Activated naive CD4-positive, alpha-beta T cell treated with anti-CD3 and anti-CD28 coated beads for 36 hours (primary cell): ENCODE data around the gene TFAP2B. TPM values are rescaled to one million over a fixed set of nuclear protein-coding genes. Genes with fewer than 3 reads are reported as not detected.

Experiments used
- CTCF ChIA-PET: fragments of 350-600 bp; sonication (Branson Sonifier 250); formaldehyde crosslinking; loops from one replicate; lab custom pipeline; 2021; ENCODE audit warnings: antibody characterized with exemption; lab: Charles Lee
- DNase-seq: peaks from one replicate; pipeline ENCODE4 v3.0.0-alpha.2; 2020
- H3K27ac Mint-ChIP-seq: one replicate; pipeline ENCODE4 v1.8.0; 2021; ENCODE audit warnings: mild to moderate bottlenecking, mixed read lengths
- H3K27me3 Mint-ChIP-seq: one replicate; pipeline ENCODE4 v1.8.0; 2021; ENCODE audit warnings: low read depth, mixed read lengths
- H3K36me3 Mint-ChIP-seq: one replicate; pipeline ENCODE4 v1.8.0; 2021; ENCODE audit warnings: low read depth, mixed read lengths
- H3K4me1 Mint-ChIP-seq: one replicate; pipeline ENCODE4 v1.8.0; 2021; ENCODE audit warnings: low read depth, mixed read lengths
- H3K4me3 Mint-ChIP-seq: one replicate; pipeline ENCODE4 v1.8.0; 2021; ENCODE audit warnings: mild to moderate bottlenecking, moderate library complexity, mixed read lengths
- H3K9me3 Mint-ChIP-seq: one replicate; pipeline ENCODE4 v1.8.0; 2021; ENCODE audit warnings: mixed read lengths
- intact Hi-C: fragments of 100-400 bp; cut with micrococcal nuclease; formaldehyde crosslinking; loops from one replicate; pipeline ENCODE4 v1.15.1; 2023
- total RNA-seq, 2 experiments: library from RNA; stranded (reverse); gene quantifications; one replicate each; pipeline ENCODE4 v1.2.3, GENCODE V29; 2021

TFAP2B gene
- not detected for total RNA-seq

DNA sequence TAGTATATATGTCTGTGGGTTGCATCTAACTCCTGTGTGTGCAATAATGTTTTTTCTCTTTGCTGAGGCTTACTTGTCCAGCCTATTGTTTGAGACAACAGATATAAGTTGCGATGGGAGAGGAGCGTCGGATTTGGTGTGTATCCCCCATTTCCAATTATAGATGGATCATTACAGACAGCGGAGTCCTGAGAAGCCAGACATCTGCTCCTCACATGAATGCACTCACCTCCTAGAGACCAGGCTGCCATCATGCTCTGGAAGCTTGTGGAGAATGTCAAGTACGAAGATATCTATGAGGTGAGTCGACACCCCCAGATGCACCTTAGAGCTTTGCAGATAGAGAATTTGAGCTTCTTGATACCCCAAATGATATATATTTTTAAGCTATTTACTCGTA is at the start of gene TFAP2B:
Gene TFAP2B (plus strand): TSS at position 199 of the 400 bp plus-strand sequence. CDS start 21 bp downstream, at position 220.
- intact Hi-C loops: loop anchor here (5.0 to 10.0 kb wide), 3 partner anchors 726 to 1844 kb away; no protein-coding TSS in a partner anchor
- Mint-ChIP-seq H3K9me3 (no peaks in the 10 kb centered on the region), H3K4me1 (peaks cover 18% of the 10 kb centered on the region), H3K27me3 (peaks cover 84% of the 10 kb centered on the region), H3K27ac (no peak within 1 kb of the TSS), H3K4me3 (no peak within 1 kb of the TSS), H3K36me3 (no peaks in the 10 kb centered on the region)
- CTCF ChIA-PET: no interaction called here
- DNase-seq: no peak

DNA sequence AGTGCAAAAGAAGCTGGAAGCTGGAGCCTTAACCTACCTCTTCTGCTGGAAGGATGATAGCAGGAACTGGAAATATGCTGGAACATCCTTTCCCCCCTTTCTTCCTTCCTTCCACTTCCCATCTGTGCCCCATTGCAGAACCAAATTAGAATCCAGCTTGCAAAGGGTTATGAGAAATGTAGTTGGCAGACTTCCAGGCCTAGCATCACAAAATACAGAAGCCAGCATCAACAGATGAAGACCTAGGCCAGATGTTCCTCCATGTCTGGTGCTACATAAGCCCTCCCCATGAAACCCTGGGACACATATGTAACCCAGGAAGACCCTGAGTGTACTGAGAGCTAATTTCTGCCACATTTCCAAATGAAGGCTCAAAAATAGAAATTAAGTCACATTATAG is 40.0 kb upstream of the TFAP2B start:
- Mint-ChIP-seq H3K27ac (no peak overlapping the region), H3K4me3 (no peak overlapping the region), H3K36me3 (no peaks in the 10 kb centered on the region), H3K27me3 (no peaks in the 10 kb centered on the region), H3K4me1 (no peaks in the 10 kb centered on the region), H3K9me3 (no peaks in the 10 kb centered on the region)
- intact Hi-C loops: no loop called here
- CTCF ChIA-PET: no interaction called here
- DNase-seq: no peak

- H3K4me3 Mint-ChIP-seq: no peak overlapping the region
- no peak for DNase-seq
- no peaks in the 10 kb centered on the region for H3K9me3 Mint-ChIP-seq
- no peaks in the 10 kb centered on the region for H3K27me3 Mint-ChIP-seq
- H3K4me1 Mint-ChIP-seq: no peaks in the 10 kb centered on the region
- no peaks in the 10 kb centered on the region for H3K36me3 Mint-ChIP-seq
- CTCF ChIA-PET: no interaction called here
- H3K27ac Mint-ChIP-seq: no peak overlapping the region
- intact Hi-C loops: no loop called here
These were observed 38.3 kb upstream of the TFAP2B start for GRCh38 chr6:50780382-50780781.

DNA sequence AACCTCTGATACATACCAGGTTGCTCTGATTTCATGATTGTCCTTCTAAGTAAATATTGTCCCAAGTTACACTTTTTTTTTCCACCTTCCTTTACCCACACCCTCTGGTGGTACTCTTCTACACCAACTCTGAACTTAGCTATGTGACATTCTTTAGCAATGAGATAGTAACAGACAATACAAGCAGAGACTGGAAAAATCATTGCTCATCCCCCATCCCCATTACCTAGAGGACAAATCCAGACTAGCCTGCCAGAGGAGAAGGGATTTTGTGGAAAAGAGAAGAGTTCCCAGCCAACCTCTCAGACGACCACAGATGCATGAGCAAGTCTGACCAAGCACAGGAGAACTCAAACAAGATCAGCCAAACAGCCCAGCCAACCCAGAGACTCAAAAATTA is 32.8 kb upstream of the TFAP2B start:
- Mint-ChIP-seq H3K9me3 (no peaks in the 10 kb centered on the region), H3K36me3 (no peaks in the 10 kb centered on the region), H3K4me1 (no peaks in the 10 kb centered on the region), H3K4me3 (no peak overlapping the region), H3K27me3 (no peaks in the 10 kb centered on the region), H3K27ac (no peak overlapping the region)
- CTCF ChIA-PET: no interaction called here
- no peak for DNase-seq
- intact Hi-C loops: no loop called here

- CTCF ChIA-PET: no interaction called here
- no peaks in the 10 kb centered on the region for H3K9me3 Mint-ChIP-seq
- no peaks in the 10 kb centered on the region for H3K36me3 Mint-ChIP-seq
- no peaks in the 10 kb centered on the region for H3K4me1 Mint-ChIP-seq
- H3K27me3 Mint-ChIP-seq: no peaks in the 10 kb centered on the region
- H3K4me3 Mint-ChIP-seq: no peak overlapping the region
- no peak for DNase-seq
- intact Hi-C loops: loop anchor here (1.0 to 5.0 kb wide), 2 partner anchors 190 to 663 kb away; no protein-coding TSS in a partner anchor
- H3K27ac Mint-ChIP-seq: no peak overlapping the region
These were observed 26.7 kb upstream of the TFAP2B start for GRCh38 chr6:50791900-50792508.

DNA sequence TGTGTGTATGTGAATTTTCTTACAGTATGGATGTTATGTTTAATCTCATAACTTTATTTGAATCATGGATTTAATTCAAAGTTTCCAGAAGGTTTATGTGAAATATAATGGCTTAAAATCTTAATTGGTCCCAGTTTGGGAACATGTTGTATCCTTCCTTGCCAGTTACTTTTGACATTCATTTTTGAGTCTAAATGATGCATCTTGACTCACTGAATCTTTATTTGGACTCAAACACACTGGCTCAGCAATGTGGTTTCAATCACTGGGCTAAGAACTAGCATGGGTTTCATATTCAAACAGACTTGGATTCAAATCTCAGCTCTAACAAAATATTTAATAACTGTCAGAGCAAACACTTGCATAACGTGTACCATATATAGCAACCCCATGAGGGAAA is 25.9 kb upstream of the TFAP2B start:
- Mint-ChIP-seq H3K4me3 (no peak overlapping the region), H3K36me3 (no peaks in the 10 kb centered on the region), H3K4me1 (no peaks in the 10 kb centered on the region), H3K27me3 (no peaks in the 10 kb centered on the region), H3K9me3 (no peaks in the 10 kb centered on the region), H3K27ac (no peak overlapping the region)
- intact Hi-C loops: loop anchor here (1.0 to 5.0 kb wide), 2 partner anchors 190 to 663 kb away; no protein-coding TSS in a partner anchor
- no peak for DNase-seq
- CTCF ChIA-PET: no interaction called here

DNA sequence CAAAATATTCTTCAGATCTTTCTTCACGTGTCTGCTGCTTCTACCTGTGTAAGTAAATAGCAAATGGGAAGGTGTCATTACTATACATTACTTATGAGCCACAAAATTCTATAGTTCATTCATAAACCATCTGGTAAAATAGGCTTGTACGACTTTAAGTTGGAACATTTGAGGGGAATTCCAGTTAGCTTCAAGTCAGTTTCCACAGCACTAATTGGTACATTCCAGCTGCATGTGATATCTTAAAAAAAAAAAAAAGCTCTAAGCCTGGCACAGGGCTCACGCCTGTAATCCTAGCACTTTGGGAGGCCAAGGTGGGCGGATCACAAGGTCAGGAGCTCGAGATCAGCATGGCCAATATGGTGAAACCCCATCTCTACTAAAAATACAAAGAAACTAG is 23.1 kb upstream of the TFAP2B start:
- Mint-ChIP-seq H3K27me3 (no peaks in the 10 kb centered on the region), H3K4me3 (no peak overlapping the region), H3K36me3 (no peaks in the 10 kb centered on the region), H3K9me3 (no peaks in the 10 kb centered on the region), H3K27ac (no peak overlapping the region), H3K4me1 (no peaks in the 10 kb centered on the region)
- intact Hi-C loops: no loop called here
- no peak for DNase-seq
- CTCF ChIA-PET: no interaction called here

DNA sequence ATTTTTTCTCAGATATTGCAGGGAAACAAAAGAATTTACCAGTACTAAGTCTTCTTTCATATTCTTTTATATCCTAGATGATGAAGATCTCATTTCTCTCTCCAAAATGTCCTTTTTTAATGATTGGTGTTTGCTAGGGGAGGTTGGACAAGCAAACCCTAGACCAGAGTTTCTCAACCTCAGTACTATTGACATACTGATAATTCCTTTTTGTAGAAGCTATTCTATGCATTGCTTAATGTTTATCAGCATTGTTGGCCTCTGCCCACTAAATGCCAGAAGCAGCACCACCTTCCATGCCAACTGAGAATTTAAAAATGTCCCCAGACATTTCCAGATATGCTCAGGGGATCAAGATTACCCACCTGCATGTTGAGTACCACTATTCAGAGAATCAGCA is 14.4 kb upstream of the TFAP2B start:
- intact Hi-C loops: no loop called here
- H3K9me3 Mint-ChIP-seq: peaks cover 7% of the 10 kb centered on the region
- no peak overlapping the region for H3K27ac Mint-ChIP-seq
- DNase-seq: no peak
- CTCF ChIA-PET: no interaction called here
- H3K27me3 Mint-ChIP-seq: peaks cover 2% of the 10 kb centered on the region
- no peak overlapping the region for H3K4me3 Mint-ChIP-seq
- H3K36me3 Mint-ChIP-seq: no peaks in the 10 kb centered on the region
- H3K4me1 Mint-ChIP-seq: no peaks in the 10 kb centered on the region

DNA sequence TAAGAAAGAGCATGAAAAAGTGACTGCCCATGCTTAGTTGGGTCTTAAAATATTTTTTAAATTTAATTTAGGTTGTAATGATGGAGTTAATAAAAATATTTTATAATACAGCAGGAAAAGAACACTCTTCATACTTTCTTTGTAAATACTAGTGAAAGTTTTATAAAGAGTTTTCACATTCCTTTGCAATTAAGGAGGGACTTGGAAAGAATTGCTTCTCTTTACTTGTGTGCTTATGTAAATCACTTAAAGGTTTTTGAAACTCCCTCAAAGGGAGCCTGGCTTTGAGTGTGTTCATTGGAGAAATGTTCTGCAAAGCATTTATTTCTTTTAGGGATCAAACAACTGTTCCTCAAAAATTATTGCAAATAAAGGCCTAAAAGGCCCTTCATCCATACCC is 11.6 kb upstream of the TFAP2B start:
- Mint-ChIP-seq H3K27me3 (peaks cover 7% of the 10 kb centered on the region), H3K36me3 (no peaks in the 10 kb centered on the region), H3K27ac (no peak overlapping the region), H3K4me3 (no peak overlapping the region), H3K4me1 (no peaks in the 10 kb centered on the region), H3K9me3 (peaks cover 9% of the 10 kb centered on the region)
- CTCF ChIA-PET: no interaction called here
- DNase-seq: no peak
- intact Hi-C loops: no loop called here

- Mint-ChIP-seq H3K27me3 (peaks cover 65% of the 10 kb centered on the region), H3K36me3 (no peaks in the 10 kb centered on the region), H3K4me3 (peak overlapping the region; percentile 79), H3K4me1 (peaks cover 13% of the 10 kb centered on the region), H3K27ac (no peak overlapping the region), H3K9me3 (peaks cover 2% of the 10 kb centered on the region)
- DNase-seq: no peak
- intact Hi-C loops: loop anchor here (1.0 to 10.0 kb wide), 7 partner anchors 729 to 1847 kb away; no protein-coding TSS in a partner anchor
- CTCF ChIA-PET: interaction anchor here (0.6 to 0.7 kb wide), 2 partner anchors 523 to 1592 kb away, joined by 3 to 4 read pairs; no protein-coding TSS in a partner anchor
These were observed 3.1 kb upstream of the TFAP2B start for GRCh38 chr6:50815436-50816114.

GRCh38 chr6:50816115-50816675 is 2.5 kb upstream of the TFAP2B start:
- Mint-ChIP-seq H3K9me3 (no peaks in the 10 kb centered on the region), H3K27ac (no peak overlapping the region), H3K4me1 (peaks cover 14% of the 10 kb centered on the region), H3K4me3 (peak overlapping the region; percentile 79), H3K36me3 (no peaks in the 10 kb centered on the region), H3K27me3 (peaks cover 68% of the 10 kb centered on the region)
- peak; percentile 79 for DNase-seq
- CTCF ChIA-PET: interaction anchor here (0.6 kb wide), 1 partner anchor 1592 kb away, joined by 4 read pairs; no protein-coding TSS in a partner anchor
- intact Hi-C loops: loop anchor here (1.0 to 10.0 kb wide), 7 partner anchors 729 to 1846 kb away; no protein-coding TSS in a partner anchor

DNA sequence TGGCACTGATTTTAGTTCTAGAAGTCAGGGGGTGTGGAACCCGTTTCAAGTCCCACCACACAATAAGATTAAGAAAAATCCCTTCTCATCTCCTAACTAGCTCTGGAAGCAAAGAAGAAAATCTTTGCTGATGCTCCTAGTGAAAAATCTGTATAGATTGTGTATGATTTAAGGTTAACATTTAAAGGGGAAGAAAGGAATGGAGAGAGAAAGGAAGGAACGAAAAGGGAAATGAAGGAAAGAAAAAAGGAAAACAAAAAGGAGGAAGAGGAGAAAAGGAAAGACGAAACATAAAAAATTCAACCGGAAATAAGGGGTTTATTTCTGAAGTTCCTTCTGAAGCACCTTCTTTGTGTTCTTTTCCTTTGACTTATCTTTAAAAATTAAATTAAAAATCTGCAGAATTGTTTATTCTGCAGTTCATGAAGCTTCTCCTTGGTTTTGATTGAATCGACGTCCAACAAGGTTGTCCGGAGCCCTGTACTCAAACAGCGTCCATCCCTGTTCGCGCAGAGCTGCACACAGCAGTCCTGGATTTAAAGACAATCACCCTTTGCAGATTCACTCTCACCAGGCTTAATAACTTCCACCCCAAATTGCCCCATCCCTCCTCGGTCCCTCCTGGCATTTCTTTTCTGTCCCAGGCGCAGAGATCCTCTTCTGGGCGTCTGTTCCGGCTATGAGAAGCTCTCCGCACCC is 1.6 kb upstream of the TFAP2B start:
- no peak for DNase-seq
- Mint-ChIP-seq H3K4me1 (peaks cover 17% of the 10 kb centered on the region), H3K27me3 (peaks cover 76% of the 10 kb centered on the region), H3K4me3 (no peak overlapping the region), H3K9me3 (no peaks in the 10 kb centered on the region), H3K36me3 (no peaks in the 10 kb centered on the region), H3K27ac (no peak overlapping the region)
- CTCF ChIA-PET: interaction anchor here (0.7 kb wide), 1 partner anchor 534 kb away, joined by 3 read pairs; no protein-coding TSS in a partner anchor
- intact Hi-C loops: loop anchor here (1.0 to 10.0 kb wide), 7 partner anchors 728 to 1845 kb away; no protein-coding TSS in a partner anchor
